IPS-NIHi7 (cell line): ENCODE results near the gene CCDC138.

Experiments used
- DNase-seq: peaks from one replicate; pipeline ENCODE4 v3.0.0; 2012; ENCODE audit warnings: mixed read lengths; ENCODE audit errors: extremely low spot score

Gene CCDC138

GRCh38 chr2:108894766-108895165 is 108.2 kb downstream of the CCDC138 start:
- DNase-seq: no peak

GRCh38 chr2:108895188-108895587 is 108.6 kb downstream of the CCDC138 start:
- no peak for DNase-seq

- peak; percentile 4 for DNase-seq
Observed at GRCh38 chr2:108896741-108897140, 110.2 kb downstream of the CCDC138 start.

- DNase-seq: no peak
Observed at GRCh38 chr2:108898315-108899082, 111.9 kb downstream of the CCDC138 start.

GRCh38 chr2:108904680-108905079 is 118.1 kb downstream of the CCDC138 start:
- no peak for DNase-seq

- no peak for DNase-seq
Observed at GRCh38 chr2:108905176-108905575, 118.6 kb downstream of the CCDC138 start.

- no peak for DNase-seq
Observed at GRCh38 chr2:108905906-108906305, 119.3 kb downstream of the CCDC138 start.

- DNase-seq: no peak
Observed at GRCh38 chr2:108906403-108907077, 120.0 kb downstream of the CCDC138 start.

GRCh38 chr2:108907822-108908712 is 121.5 kb downstream of the CCDC138 start:
- DNase-seq: no peak

- DNase-seq: no peak
Observed at GRCh38 chr2:108908713-108909070, 122.1 kb downstream of the CCDC138 start.

GRCh38 chr2:108909275-108909823 is 122.8 kb downstream of the CCDC138 start:
- DNase-seq: no peak

GRCh38 chr2:108910011-108910431 is 123.5 kb downstream of the CCDC138 start:
- DNase-seq: no peak

GRCh38 chr2:108910541-108911396 is 124.2 kb downstream of the CCDC138 start:
- no peak for DNase-seq

GRCh38 chr2:108911401-108911800 is 124.8 kb downstream of the CCDC138 start:
- no peak for DNase-seq

- no peak for DNase-seq
Observed at GRCh38 chr2:108911807-108912628, 125.4 kb downstream of the CCDC138 start.

GRCh38 chr2:108912629-108912902 is 126.0 kb downstream of the CCDC138 start:
- no peak for DNase-seq

- no peak for DNase-seq
Observed at GRCh38 chr2:108916122-108916795, 129.7 kb downstream of the CCDC138 start.

GRCh38 chr2:108916796-108917421 is 130.3 kb downstream of the CCDC138 start:
- no peak for DNase-seq

- DNase-seq: no peak
Observed at GRCh38 chr2:108917526-108917925, 131.0 kb downstream of the CCDC138 start.
